Measurements from ENCODE around the gene GJB2. TPM values are rescaled to one million over a fixed set of nuclear protein-coding genes. Genes with fewer than 3 reads are reported as not detected.

The GJB2 gene
- total and polyA plus RNA-seq, 4 donors, result 0.23 to 3.3 (median 0.58) TPM

DNA sequence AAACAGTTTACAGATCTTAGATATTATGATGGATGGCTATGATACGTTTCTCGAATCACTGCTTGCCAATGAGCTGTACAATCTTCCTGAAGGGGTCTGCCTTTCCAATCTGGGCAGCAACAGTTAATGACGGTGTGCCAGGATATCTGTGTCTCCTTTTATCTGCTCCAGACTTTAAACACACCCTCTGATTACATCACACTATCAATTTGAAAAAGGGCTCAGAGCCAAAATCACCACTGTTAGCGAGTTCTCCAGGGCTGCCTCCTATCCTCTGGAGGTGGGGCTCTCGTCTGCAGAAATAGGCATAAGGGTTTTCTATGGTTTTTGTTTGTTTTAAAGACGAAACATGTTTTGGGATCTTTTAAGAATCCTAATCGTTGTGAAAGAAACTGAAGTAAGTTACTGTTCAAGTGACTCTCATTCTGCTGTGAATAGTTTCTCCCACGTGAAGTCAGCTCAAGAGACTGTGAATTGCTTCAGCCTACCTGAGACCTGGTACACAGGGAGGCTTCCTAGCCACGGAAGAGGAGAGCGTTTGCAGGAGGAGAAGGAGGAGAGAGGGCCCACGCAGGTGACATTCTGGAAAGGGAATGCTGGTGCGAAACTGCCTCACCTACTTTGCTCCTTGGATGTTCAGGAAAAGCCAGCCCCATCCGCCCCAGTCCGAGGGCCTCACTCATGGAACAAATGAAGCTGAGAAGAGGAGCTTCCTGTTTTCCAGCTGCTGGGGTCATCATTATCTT, 16.7 kb downstream of the GJB2 start:
- H3K4me3 ChIP-seq (ENCODE audit: low read length in 2 of 2), result no peak overlapping the region
- no peak for DNase-seq
- ATAC-seq (ENCODE audit: low FRiP score), result no peak
- H3K27ac ChIP-seq (ENCODE audit: low read depth in 1 of 2, low read length in 2 of 2), result no peak overlapping the region
- intact Hi-C loops (cut with DNase I), result no loop called here
- no peaks in the 10 kb centered on the region for H3K27me3 ChIP-seq (ENCODE audit: control insufficient read depth in 1 of 2, insufficient read depth in 2 of 2, low read length in 1 of 2)
- no peaks in the 10 kb centered on the region for H3K9me3 ChIP-seq (ENCODE audit: control insufficient read depth, low read length)
- WGBS, 2 donors, result 80 to 81% methylated on average over 14 of the region's 14 CpGs
- no peaks in the 10 kb centered on the region for H3K4me1 ChIP-seq (ENCODE audit: control insufficient read depth in 1 of 2, insufficient read depth in 2 of 2, low read length in 2 of 2)
- no peaks in the 10 kb centered on the region for H3K36me3 ChIP-seq (ENCODE audit: control insufficient read depth in 1 of 2, insufficient read depth in 2 of 2, low read length in 1 of 2)

DNA sequence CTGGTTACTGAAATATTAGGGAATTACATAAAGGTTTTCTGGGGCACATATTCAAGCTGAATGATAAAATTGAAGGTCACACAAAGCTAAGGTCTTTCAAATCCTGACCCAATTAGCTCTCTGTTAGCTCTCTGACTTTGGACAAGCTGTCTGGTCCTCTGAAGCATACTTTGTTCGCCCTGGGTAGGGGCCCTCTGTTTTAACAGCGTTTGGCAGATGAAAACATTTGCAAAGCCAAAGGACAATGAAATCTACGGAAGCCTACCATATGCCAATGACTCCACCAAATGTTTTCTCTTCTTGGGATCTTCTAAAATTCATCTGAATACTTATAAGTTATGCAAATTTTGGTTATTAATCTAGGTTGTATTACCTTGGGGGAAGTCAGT, 17.3 kb downstream of the GJB2 start:
- Histone ChIP-seq H3K36me3 (ENCODE audit: control insufficient read depth in 1 of 2, insufficient read depth in 2 of 2, low read length in 1 of 2) (no peaks in the 10 kb centered on the region), H3K27me3 (ENCODE audit: control insufficient read depth in 1 of 2, insufficient read depth in 2 of 2, low read length in 1 of 2) (no peaks in the 10 kb centered on the region), H3K4me1 (ENCODE audit: control insufficient read depth in 1 of 2, insufficient read depth in 2 of 2, low read length in 2 of 2) (no peaks in the 10 kb centered on the region), H3K9me3 (ENCODE audit: control insufficient read depth, low read length) (no peaks in the 10 kb centered on the region), H3K27ac (ENCODE audit: low read depth in 1 of 2, low read length in 2 of 2) (no peak overlapping the region), H3K4me3 (ENCODE audit: low read length in 2 of 2) (no peak overlapping the region)
- WGBS, 2 donors, result 79 to 82% methylated on average over 3 of the region's 3 CpGs
- ATAC-seq (ENCODE audit: low FRiP score), result no peak
- no peak for DNase-seq
- intact Hi-C loops (cut with DNase I), result no loop called here

DNA sequence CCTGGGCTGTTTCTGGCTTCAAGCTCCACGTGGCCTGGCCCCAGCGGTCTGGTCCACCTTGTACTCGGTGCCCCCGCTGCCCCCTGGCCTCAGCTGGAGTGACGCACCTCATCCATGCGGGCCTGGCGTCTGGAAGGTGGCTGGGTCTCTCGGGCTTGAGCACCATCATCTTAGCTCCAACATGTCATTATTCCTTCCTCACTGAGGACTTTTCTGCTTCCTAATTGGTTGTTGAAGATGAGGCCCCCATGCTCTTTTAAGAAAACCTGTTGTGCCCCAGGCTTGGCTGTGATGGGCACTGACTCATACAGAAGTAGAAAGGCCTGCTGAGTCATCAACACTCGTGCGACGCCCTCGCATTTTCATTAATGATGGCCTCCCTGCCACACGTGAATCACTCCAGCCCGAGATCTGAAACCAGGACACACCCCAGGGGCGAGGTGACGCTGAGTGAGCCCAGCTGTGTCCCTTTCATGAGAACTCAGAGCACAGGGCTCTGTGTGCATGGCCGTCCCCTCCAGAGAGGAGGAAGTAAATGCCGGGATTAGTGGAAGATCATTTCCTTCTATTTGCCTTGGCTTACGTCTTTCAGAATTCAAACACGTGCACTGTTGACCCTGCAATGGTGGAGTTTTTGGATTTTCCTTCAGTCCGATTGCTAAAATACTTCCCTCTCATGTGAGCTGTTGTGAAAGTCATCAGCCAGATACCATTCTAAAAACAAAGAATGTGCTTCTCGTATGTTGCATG, 17.9 kb downstream of the GJB2 start:
- DNase-seq, result peak; percentile 88 to 89
- peak; percentile 63 for ATAC-seq (ENCODE audit: low FRiP score)
- Histone ChIP-seq H3K4me3 (ENCODE audit: low read length in 2 of 2) (no peak overlapping the region), H3K9me3 (ENCODE audit: control insufficient read depth, low read length) (no peaks in the 10 kb centered on the region), H3K36me3 (ENCODE audit: control insufficient read depth in 1 of 2, insufficient read depth in 2 of 2, low read length in 1 of 2) (no peaks in the 10 kb centered on the region), H3K4me1 (ENCODE audit: control insufficient read depth in 1 of 2, insufficient read depth in 2 of 2, low read length in 2 of 2) (no peaks in the 10 kb centered on the region), H3K27me3 (ENCODE audit: control insufficient read depth in 1 of 2, insufficient read depth in 2 of 2, low read length in 1 of 2) (no peaks in the 10 kb centered on the region), H3K27ac (ENCODE audit: low read depth in 1 of 2, low read length in 2 of 2) (no peak overlapping the region)
- intact Hi-C loops (cut with DNase I), result no loop called here
- WGBS, 2 donors, result 38% methylated on average over 22 of the region's 22 CpGs

DNA sequence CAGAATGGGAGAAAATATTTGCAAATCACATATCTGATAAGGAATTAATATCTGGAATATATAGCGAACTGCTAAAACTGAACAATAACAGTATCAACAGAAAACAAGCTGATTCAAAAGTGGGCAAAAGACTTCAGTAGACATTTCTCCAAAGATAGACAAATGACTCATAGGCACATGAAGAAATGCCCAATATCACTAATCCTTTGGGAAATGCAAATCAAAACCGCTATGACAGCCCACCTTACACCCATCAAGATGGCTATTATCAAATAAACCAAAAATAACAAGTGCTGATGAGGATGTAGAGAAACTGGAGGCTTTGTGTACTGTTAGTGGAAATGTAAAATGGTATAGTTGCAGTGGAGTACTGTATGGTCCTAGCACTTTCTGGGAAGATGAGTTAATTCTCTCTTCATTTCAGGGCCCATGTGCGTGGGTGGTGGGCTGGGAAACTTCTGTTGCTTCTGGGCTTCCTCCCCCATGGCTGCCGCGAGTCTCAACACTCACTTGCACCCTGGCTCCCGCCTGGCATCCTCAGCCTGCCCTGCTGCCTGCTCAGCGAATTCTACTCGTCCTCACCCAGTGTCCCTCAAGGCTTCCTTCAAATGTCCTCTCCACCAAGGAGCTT, 19.5 kb downstream of the GJB2 start:
- no peak for ATAC-seq (ENCODE audit: low FRiP score)
- H3K9me3 ChIP-seq (ENCODE audit: control insufficient read depth, low read length), result no peaks in the 10 kb centered on the region
- WGBS, 2 donors, result 80 to 84% methylated on average over 8 of the region's 8 CpGs
- intact Hi-C loops (cut with DNase I), result no loop called here
- no peaks in the 10 kb centered on the region for H3K36me3 ChIP-seq (ENCODE audit: control insufficient read depth in 1 of 2, insufficient read depth in 2 of 2, low read length in 1 of 2)
- no peak overlapping the region for H3K4me3 ChIP-seq (ENCODE audit: low read length in 2 of 2)
- H3K27ac ChIP-seq (ENCODE audit: low read depth in 1 of 2, low read length in 2 of 2), result no peak overlapping the region
- DNase-seq, result no peak
- H3K27me3 ChIP-seq (ENCODE audit: control insufficient read depth in 1 of 2, insufficient read depth in 2 of 2, low read length in 1 of 2), result no peaks in the 10 kb centered on the region
- no peaks in the 10 kb centered on the region for H3K4me1 ChIP-seq (ENCODE audit: control insufficient read depth in 1 of 2, insufficient read depth in 2 of 2, low read length in 2 of 2)

DNA sequence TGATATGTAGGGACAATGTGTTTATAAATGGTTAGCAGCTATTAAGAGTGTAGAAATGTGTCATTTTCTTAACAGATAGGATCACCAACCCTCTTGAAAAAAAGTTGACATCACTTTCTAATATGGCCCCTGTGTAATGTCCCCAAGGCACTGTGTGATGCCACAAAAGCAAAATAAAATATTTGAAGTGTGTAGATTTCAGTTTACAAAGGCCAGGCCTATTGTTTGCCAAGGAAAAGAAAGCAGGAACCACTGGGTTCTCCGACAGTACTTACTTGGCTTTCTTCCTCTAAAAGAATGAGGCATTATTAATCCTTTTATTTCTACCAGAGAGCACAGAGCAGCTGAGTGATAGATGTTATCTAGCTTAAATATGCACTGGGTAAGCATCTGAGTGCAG, 21.4 kb downstream of the GJB2 start:
- no peak for DNase-seq
- no peak for ATAC-seq (ENCODE audit: low FRiP score)
- Histone ChIP-seq H3K27ac (ENCODE audit: low read depth in 1 of 2, low read length in 2 of 2) (no peak overlapping the region), H3K36me3 (ENCODE audit: control insufficient read depth in 1 of 2, insufficient read depth in 2 of 2, low read length in 1 of 2) (no peaks in the 10 kb centered on the region), H3K4me3 (ENCODE audit: low read length in 2 of 2) (no peak overlapping the region), H3K9me3 (ENCODE audit: control insufficient read depth, low read length) (no peaks in the 10 kb centered on the region), H3K27me3 (ENCODE audit: control insufficient read depth in 1 of 2, insufficient read depth in 2 of 2, low read length in 1 of 2) (no peaks in the 10 kb centered on the region), H3K4me1 (ENCODE audit: control insufficient read depth in 1 of 2, insufficient read depth in 2 of 2, low read length in 2 of 2) (no peaks in the 10 kb centered on the region)
- 30 to 36% methylated on average over 1 of the region's 1 CpG for WGBS, 2 donors
- intact Hi-C loops (cut with DNase I), result no loop called here

DNA sequence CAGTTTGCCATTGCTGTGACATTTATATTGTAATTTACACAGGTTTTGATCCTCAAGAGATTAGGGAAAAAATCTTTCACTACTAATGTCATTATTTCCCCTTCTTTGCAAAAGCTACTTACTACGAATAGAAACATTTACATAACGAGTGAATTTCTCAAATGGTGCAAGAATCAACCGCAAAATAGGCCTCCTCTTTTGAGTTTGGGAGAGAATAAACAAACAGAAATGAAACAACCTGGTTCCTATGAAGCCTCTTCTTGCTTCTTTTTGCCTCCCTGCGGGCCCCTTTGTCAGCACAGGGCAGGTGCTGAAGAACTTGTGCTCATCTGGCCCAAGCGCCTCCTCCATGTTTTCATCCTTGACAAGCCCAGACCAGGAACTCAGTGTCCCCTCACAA, 21.8 kb downstream of the GJB2 start:
- 92 to 97% methylated on average over 5 of the region's 5 CpGs for WGBS, 2 donors
- no peak overlapping the region for H3K27ac ChIP-seq (ENCODE audit: low read depth in 1 of 2, low read length in 2 of 2)
- H3K4me1 ChIP-seq (ENCODE audit: control insufficient read depth in 1 of 2, insufficient read depth in 2 of 2, low read length in 2 of 2), result no peaks in the 10 kb centered on the region
- H3K36me3 ChIP-seq (ENCODE audit: control insufficient read depth in 1 of 2, insufficient read depth in 2 of 2, low read length in 1 of 2), result no peaks in the 10 kb centered on the region
- no peak overlapping the region for H3K4me3 ChIP-seq (ENCODE audit: low read length in 2 of 2)
- intact Hi-C loops (cut with DNase I), result no loop called here
- H3K9me3 ChIP-seq (ENCODE audit: control insufficient read depth, low read length), result no peaks in the 10 kb centered on the region
- H3K27me3 ChIP-seq (ENCODE audit: control insufficient read depth in 1 of 2, insufficient read depth in 2 of 2, low read length in 1 of 2), result no peaks in the 10 kb centered on the region
- no peak for DNase-seq
- ATAC-seq (ENCODE audit: low FRiP score), result no peak

DNA sequence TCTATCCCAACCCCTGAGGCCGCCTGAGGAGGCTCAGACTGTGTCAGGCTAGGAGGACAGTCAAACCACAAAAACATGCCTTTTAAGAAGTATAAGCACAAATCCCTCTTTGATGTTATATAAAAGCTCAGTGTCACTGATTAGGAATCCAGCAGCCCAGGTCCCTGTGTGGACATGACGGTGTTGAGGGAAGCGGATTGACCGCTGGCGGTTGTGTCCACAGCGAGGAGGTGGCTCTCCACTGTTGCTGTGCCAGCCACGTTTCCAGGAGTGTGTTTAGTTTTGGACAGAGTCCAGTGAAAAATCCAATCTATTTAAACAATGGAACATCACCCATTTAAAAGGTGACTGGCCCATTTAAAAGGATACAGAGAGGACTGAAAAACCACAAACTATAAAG, 24.3 kb downstream of the GJB2 start:
- no peaks in the 10 kb centered on the region for H3K9me3 ChIP-seq (ENCODE audit: control insufficient read depth, low read length)
- no peak for DNase-seq
- H3K4me1 ChIP-seq (ENCODE audit: control insufficient read depth in 1 of 2, insufficient read depth in 2 of 2, low read length in 2 of 2), result no peaks in the 10 kb centered on the region
- 86 to 87% methylated on average over 7 of the region's 7 CpGs for WGBS, 2 donors
- ATAC-seq (ENCODE audit: low FRiP score), result no peak
- intact Hi-C loops (cut with DNase I), result loop anchor here in 1 of 2 donors (10.0 kb wide), 2 partner anchors 104 to 184 kb away; no protein-coding TSS in a partner anchor
- no peak overlapping the region for H3K4me3 ChIP-seq (ENCODE audit: low read length in 2 of 2)
- H3K27me3 ChIP-seq (ENCODE audit: control insufficient read depth in 1 of 2, insufficient read depth in 2 of 2, low read length in 1 of 2), result no peaks in the 10 kb centered on the region
- no peaks in the 10 kb centered on the region for H3K36me3 ChIP-seq (ENCODE audit: control insufficient read depth in 1 of 2, insufficient read depth in 2 of 2, low read length in 1 of 2)
- H3K27ac ChIP-seq (ENCODE audit: low read depth in 1 of 2, low read length in 2 of 2), result no peak overlapping the region

DNA sequence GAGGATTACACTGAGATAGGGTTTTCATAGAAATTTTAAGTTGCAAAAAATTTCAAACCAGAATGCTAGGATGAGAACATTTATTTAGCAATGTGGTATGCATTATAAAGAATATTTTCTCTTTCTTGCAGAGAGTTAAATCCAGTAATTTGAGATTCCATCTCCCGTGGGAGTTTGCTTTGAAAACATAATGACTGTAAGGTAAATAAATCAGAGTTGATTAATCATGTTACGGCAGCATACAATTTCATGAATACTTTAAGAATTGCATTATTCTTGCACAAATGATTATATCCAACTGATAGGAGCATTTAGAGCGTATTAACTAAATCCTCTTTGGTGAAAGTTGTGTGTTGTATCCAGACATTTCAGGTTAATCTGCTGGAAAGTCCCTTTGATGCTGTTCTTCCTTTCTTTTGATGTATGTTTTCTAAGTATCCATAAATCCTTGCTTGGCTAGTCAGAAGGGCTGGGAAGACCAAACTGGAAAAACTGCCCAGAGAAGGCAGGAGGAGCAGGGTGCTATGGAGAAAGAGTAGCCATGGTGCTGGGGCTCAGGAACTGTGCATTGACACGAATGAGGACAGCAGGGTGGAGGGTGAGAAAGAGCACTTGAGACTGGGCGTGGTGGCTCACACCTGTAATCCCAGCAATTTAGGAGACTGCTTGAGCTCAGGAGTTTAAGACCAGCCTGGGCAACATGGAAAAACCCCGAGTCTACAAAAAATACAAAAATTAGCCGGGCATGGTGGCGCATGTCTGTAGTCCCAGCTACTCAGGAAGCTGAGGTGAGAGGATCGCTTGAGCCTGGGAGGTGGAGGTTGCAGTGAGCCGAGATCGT, 27.1 kb downstream of the GJB2 start:
- ATAC-seq (ENCODE audit: low FRiP score) (no peak), DNase-seq (no peak)
- no peak overlapping the region for H3K4me3 ChIP-seq (ENCODE audit: low read length in 2 of 2)
- H3K27ac ChIP-seq (ENCODE audit: low read depth in 1 of 2, low read length in 2 of 2), result no peak overlapping the region
- H3K9me3 ChIP-seq (ENCODE audit: control insufficient read depth, low read length), result no peaks in the 10 kb centered on the region
- intact Hi-C loops (cut with DNase I), result loop anchor here in 1 of 2 donors (10.0 kb wide), 2 partner anchors 101 to 181 kb away; no protein-coding TSS in a partner anchor
- no peaks in the 10 kb centered on the region for H3K36me3 ChIP-seq (ENCODE audit: control insufficient read depth in 1 of 2, insufficient read depth in 2 of 2, low read length in 1 of 2)
- H3K4me1 ChIP-seq (ENCODE audit: control insufficient read depth in 1 of 2, insufficient read depth in 2 of 2, low read length in 2 of 2), result no peaks in the 10 kb centered on the region
- no peaks in the 10 kb centered on the region for H3K27me3 ChIP-seq (ENCODE audit: control insufficient read depth in 1 of 2, insufficient read depth in 2 of 2, low read length in 1 of 2)
- 79 to 82% methylated on average over 11 of the region's 11 CpGs for WGBS, 2 donors

Measured in aorta (tissue), 5 donors.